8988T (cell line): Measurements from ENCODE around the gene P2RX6.
"Not testable (repeated sequence)": the region's sequence is repeated elsewhere in the genome, so short reads cannot be mapped to it uniquely, and the experiment has no call there.

ENCODE experiments used
- DNase-seq: peaks from one replicate; pipeline ENCODE4 v3.0.0; 2011

Gene P2RX6

DNA sequence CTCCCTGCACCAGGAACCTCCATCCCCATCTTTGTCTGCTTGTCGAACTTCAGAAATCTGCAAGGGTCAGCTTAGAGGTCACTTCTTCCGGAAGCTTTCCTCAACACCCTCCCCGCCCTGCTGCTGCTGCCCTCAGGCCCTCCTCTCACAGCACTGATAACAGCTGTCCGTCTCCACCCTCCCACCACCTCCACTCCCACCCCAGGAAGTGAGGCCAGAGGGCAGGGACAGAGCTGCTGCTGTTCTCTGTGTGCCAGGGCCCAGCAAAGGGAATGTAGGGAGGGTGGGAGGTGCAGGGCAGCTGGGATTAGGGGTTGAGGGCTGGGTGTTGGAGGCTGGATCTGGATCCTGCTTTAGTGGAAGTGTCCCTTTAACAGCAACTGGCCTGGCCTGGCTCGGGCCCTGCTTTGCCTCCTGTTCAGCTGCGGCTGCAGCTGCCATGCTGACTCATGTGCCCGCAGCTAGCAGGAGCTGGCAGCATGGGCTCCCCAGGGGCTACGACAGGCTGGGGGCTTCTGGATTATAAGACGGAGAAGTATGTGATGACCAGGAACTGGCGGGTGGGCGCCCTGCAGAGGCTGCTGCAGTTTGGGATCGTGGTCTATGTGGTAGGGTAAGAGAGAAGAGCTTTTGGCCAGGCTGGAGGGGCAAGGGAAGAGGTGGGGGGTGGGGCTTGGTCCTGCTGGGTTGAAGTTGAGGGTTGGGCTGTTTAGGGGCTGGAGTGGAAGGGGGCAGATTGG, at the start of gene P2RX6:
Gene P2RX6 (plus strand): TSS at position 440 of the 740 bp plus-strand sequence. CDS start 10 bp downstream, at position 450.
- DNase-seq, result no peak

DNA sequence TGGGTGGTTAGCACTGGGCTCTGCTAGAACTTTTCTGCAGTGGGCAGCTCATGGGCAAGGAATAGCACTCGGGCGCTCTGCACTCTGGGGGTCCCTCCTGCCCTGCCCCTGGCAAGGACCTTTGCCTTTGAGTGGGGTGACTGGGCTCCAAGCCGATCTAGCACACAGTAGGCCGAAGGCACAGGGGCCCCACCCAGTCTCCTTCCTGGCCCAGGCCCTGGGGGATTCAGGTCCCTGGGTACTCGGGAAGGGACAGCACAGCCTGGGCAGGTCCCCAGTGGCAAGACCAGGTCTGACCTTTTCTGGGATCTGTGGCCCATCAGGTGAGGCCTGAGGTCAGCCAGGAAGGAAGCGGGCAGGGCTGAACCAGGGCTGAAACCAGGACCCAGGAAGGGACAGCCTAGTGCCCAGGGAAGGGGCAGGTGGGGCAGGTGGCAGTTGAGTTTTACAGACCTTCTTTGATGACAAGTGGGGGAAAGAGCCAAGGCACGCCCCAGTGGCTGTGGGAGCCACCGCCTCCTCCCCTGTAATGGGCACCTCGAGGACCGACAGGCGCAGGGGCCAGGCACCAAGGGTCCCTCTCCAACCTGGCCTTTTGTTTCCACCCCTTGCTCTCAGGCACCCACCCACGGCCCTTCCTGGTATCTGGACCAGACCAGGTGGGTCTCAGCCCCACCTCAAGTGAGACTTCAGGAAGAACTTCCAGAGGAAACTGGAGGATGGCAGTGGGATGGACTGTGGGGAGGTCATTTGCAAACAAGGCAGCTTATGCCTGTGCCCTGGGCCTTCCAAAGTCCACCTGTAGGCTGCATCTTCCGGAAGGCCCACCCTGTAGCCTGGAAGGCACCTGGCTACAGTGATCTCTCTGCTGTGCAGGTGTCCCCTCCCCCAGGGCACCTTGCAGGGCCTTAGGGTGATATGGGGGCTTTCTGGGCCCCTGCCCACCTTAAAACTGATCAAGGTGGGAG, 48.8 kb upstream of the P2RX6 start:
- DNase-seq, result no peak

DNA sequence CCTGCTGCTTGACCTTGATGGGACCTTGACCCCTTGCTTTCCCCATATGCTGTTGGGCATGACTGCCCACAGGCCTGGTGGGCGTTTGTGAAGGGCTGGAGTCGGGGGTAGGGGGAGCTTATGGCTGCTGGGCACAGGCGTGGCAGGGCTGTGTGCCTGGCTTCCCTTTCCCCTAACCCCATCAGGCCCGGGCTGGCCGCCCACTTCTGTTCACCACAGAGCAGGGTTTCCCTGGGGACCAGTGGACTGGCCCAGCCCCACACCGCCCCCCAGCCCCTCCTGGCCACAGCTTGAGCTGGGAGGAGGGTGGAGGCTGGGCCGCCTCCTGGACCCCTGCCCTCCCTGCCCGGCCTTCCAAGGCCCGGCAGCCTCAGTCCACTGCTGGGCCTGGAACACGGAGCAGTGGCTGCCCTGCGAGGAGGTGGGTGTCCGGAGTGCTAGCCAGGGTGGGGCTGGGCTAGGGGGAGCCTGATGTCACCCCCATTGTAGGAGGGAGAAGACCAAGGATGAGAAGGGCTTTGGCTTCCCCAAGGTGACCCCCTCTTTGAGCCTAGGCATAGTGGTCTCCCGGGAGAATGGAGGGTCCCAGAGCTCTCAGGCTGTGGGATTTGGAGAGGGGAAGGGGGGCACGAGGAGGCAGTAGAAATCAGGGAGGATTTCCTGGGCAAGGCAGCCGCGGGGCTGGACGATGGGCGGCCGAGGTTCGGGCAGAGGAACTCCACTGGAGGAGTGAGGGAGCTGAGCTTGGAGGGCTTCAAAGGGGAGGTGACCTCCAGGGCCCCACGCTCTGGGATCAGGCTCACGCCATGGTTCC, 47.9 kb upstream of the P2RX6 start, which contains the start of gene AIFM3:
Gene AIFM3 (plus strand): TSS at position 373 of the 814 bp plus-strand sequence. CDS start 690 bp downstream, outside the sequence.
- no peak for DNase-seq

GRCh38 chr22:20967697-20968211, 47.2 kb upstream of the P2RX6 start:
- DNase-seq, result no peak

- no peak for DNase-seq
Measured at GRCh38 chr22:20968281-20968977, 46.5 kb upstream of the P2RX6 start.

DNA sequence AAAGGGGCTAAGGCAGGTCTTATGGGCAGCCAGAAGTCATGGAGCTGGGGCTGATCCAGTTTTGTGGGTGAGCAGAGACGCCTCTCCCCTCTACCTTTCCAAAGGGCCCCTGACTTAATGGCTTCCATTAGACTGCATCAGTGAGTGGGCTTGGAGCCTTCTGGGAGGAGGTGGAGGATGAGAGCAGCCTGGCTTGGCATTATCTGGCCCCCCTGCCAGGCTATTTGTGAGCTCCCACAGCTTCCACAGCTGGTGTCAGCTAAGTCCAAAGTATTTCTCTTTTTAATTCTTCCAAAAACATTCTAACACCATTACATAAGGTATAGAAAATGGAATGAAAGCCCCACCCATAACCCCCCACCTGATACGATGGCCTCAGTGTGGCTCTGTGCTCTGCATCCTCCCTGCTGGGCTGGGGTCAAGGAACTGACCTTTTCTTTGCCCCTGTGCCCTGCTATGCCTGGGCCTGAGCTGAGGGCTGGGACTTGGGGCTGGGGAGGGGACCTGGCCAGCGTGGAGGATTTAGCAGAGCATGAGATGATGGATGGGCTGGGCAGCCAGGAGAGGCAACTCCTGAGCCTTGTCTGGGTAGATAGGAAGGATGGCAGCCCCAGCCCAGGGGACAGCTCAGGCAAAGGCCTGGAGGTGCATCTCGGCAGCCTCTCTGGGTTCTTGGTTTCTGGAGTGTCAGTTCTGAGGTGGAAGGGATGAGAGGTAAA, 43.9 kb upstream of the P2RX6 start:
- no peak for DNase-seq

DNA sequence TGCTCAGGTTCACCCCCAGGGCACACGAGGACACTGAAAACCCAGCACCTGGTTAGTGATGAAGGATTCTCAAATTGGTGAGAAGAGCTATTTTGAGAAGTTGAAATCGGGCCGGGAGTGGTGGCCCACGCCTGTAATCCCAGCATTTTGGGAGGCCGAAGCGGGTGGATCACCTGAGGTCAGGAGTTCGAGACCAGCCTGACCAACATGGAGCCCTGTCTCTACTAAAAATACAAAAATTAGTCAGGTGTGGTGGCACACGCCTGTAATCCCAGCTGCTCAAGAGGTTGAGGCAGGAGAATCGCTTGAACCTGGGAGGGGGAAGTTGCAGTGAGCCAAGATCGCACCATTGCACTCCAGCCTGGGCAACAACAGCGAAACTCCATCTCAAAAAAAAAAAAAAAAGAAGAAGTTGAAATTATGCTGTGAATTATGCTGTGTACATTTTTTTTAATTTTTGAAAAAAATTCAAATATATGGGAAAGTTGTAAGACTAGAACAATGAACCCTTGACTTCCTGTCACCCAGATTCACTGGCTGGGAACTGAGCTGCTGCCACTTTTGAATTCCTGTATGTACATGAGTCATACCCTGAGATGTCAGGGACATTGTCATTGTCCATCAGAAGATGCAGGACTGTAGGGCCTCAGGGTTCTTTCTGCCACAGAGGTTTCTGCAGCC, 42.8 kb upstream of the P2RX6 start:
- not testable (repeated sequence) for DNase-seq

- DNase-seq, result no peak
Measured at GRCh38 chr22:20972933-20973577, 41.9 kb upstream of the P2RX6 start.

- no peak for DNase-seq
Measured at GRCh38 chr22:20973634-20974286, 41.2 kb upstream of the P2RX6 start.

DNA sequence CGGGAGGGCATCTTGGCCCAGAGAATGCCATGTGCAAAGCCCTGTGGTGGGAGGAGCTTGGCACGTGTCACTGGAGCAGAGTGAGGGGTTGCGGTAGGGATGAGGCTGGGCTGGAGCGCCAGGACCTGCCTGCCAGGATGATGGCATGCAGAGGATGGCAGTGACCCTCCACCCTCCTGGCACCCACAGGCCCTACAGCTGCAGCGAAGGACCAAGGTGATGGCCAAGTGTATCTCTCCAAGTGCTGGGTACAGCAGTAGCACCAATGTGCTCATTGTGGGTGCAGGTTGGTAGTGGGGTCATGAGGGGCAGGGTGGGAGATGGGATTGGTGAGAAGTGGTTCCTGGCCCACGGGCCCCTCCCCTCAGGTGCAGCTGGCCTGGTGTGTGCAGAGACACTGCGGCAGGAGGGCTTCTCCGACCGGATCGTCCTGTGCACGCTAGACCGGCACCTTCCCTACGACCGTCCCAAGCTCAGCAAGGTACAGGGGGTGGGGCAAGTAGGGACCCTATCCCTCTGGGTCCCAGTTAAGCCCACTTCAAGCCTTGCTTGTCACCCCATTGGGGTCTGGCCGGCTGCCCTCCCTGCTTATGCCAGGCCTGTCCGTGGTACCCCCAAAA, 40.5 kb upstream of the P2RX6 start:
- no peak for DNase-seq

DNA sequence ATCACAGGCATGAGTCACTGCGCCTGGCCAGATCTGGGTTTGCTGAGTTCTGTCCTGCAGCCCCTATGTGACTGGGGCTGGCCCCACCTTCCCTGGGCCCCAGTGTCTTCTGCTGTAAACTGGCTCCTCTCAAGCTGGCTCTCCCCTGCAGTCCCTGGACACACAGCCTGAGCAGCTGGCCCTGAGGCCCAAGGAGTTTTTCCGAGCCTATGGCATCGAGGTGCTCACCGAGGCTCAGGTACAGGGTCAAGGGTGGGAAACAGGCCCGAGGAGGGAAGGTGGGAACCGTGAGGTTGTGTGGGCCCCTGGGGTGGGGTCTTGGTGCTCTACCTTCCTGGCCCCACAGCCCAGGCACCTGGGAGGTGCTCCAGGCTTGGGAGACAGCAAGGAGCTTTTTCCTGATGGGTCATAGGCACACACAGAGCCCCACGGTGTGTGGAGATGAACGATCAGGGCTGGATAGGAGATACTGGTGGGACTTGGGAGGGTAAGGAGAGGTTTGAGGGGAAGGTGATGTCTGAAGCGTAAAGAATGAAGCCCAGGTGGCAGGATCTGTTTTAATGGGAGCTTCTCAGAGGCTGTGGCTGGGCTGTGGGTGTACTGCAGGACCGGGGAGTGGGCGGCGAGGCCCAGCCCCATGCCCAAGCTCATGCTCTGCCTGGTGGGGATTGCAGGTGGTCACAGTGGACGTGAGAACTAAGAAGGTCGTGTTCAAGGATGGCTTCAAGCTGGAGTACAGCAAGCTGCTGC, 39.2 kb upstream of the P2RX6 start:
- DNase-seq, result no peak

GRCh38 chr22:20976291-20976877, 38.6 kb upstream of the P2RX6 start:
- DNase-seq, result no peak

GRCh38 chr22:20977019-20977418, 37.9 kb upstream of the P2RX6 start:
- DNase-seq, result no peak

DNA sequence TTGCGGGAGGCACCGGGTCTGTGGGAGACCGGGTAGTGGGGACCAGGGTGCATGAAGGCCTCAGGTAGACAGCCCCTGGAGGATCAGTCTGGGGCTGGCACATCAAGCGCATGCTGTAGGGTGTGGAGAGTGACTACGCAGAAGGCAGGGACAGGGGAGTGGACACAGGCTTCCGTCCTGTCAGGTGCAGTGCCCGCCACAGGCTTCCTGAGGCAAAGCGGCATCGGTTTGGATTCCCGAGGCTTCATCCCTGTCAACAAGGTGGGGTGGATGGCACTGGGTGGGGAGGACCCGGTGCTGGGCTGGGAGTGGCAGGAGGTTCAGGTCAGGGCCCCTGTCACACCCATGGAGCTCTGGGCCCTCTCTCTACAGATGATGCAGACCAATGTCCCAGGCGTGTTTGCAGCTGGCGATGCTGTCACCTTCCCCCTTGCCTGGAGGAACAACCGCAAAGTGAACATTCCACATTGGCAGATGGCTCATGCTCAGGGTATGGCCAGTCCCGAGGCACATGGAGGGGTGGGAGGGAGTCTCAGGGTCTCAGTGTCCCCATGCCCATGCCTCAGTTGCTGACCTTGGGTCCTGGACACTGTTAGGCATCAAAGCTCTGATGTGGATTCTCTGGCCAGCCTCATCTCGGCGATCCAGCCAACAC, 37.3 kb upstream of the P2RX6 start:
- DNase-seq, result no peak

DNA sequence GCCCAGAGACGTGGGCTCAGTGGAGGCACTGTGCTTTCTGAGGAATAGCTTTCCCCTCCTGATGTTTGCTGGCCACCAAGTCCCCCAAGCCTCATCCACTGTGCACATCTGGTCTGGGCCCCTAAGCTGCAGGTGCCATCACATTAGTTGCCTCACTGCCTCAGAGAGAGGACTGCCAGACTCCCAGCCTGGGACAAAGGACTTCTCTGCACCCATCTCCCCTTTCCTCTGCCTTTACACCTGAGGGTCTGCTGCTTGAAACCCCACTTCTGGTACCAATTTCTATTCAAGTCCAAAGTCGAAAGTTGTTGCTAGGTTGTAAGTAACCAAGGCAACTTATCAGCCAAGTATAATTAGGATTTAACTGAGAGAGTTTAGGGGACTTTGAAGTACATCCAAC, 36.5 kb upstream of the P2RX6 start:
- DNase-seq, result no peak

DNA sequence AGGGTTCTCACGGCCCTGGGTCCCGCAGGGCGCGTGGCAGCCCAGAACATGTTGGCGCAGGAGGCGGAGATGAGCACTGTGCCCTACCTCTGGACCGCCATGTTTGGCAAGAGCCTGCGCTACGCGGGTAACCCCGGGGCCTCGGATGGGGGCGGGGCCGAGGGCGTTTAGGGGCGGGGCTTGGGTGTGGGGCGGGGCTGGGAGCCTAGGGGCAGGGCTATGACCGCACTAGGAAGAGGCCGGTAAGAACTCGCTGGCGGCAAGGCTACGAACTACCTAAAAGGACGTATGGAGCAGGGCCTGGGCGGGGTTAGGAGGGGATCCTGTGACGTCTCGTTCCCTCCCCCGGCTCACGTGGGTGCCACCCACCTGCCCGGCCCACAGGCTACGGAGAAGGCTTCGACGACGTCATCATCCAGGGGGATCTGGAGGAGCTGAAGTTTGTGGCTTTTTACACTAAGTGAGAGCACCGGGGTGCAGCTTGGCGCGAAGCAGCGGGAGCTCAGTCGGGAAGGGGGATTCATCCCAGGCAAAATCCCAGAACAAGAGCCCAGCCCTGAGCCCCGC, 35.6 kb upstream of the P2RX6 start:
- DNase-seq, result no peak

- no peak for DNase-seq
Measured at GRCh38 chr22:20979940-20980453, 35.0 kb upstream of the P2RX6 start.
